Fibroblast of skin of left biceps (primary cell): ENCODE measurements around the gene TTBK2.

Experiments used
- DNase-seq, 2 experiments: peaks; one replicate each; pipeline ENCODE4 v3.0.0-alpha.2; 2013; ENCODE audit warnings: low read depth in 2 of 2

The TTBK2 gene

GRCh38 chr15:42692997-42693396, 227.6 kb downstream of the TTBK2 start:
- DNase-seq, result no peak

GRCh38 chr15:42692536-42692935, 228.0 kb downstream of the TTBK2 start:
- no peak for DNase-seq

GRCh38 chr15:42691770-42692169, 228.8 kb downstream of the TTBK2 start:
- DNase-seq, result no peak

GRCh38 chr15:42691308-42691707, 229.3 kb downstream of the TTBK2 start:
- DNase-seq, result no peak
